Right atrium auricular region (tissue), 2 donors: ENCODE measurements around the gene APBA1. TPM values are rescaled to one million over a fixed set of nuclear protein-coding genes. Genes with fewer than 3 reads are reported as not detected.

ENCODE experiments used
- DNase-seq: peaks from one replicate; pipeline ENCODE4 v3.0.0-alpha.2; 2019; ENCODE audit warnings: low spot score
- H3K27ac ChIP-seq, 2 donors: fragments of 200-600 bp; sonication (generic); 1 replicate in 1 of 2; 2 replicates in 1 of 2; pipeline ENCODE4 v1.5.1; 2016 to 2019
- H3K27me3 ChIP-seq, 2 donors: fragments of 200-600 bp; sonication (generic); one replicate each; pipeline versions ENCODE4 v1.5.1 to v1.6.0; 2017 to 2019
- H3K36me3 ChIP-seq: fragments of 200-600 bp; sonication (generic); one replicate; pipeline ENCODE4 v1.5.1; 2016
- H3K4me1 ChIP-seq, 2 donors: fragments of 200-600 bp; sonication (generic); one replicate each; pipeline versions ENCODE4 v1.5.1 to v1.6.0; 2017 to 2019
- H3K4me3 ChIP-seq, 2 donors: fragments of 200-600 bp; sonication (generic); 1 replicate in 1 of 2; 2 replicates in 1 of 2; pipeline ENCODE4 v1.5.1; 2017 to 2019; ENCODE audit warnings: mild to moderate bottlenecking in 1 of 2, moderate library complexity in 1 of 2
- H3K9me3 ChIP-seq, 2 donors: fragments of 200-600 bp; sonication (generic); one replicate each; pipeline ENCODE4 v1.5.1; 2019
- total RNA-seq, 2 donors: library from RNA; depleted of rRNA; stranded (reverse); fragments of >200 nt; gene quantifications; one replicate each; pipeline ENCODE4 v1.1.0, GENCODE V29; 2016
- TF ChIP-seq, protein P1 (sequence below), 2 donors: fragments of 200-600 bp; sonication (generic); IDR thresholded peaks; one replicate each; pipeline ENCODE4 v1.5.1; 2019; ENCODE audit warnings: antibody characterized with exemption in 2 of 2

APBA1 gene
- total RNA-seq, 2 donors from 2014 or later = 5.6 to 12.1 TPM

- Histone ChIP-seq H3K27me3 (no peaks in the 10 kb centered on the region), H3K9me3 (no peaks in the 10 kb centered on the region), H3K27ac (no peak overlapping the region), H3K4me3 (no peak overlapping the region), H3K36me3 (no peaks in the 10 kb centered on the region), H3K4me1 (peaks cover 0 to 2% of the 10 kb centered on the region in 2 donors)
- TF ChIP-seq, protein P1, sequence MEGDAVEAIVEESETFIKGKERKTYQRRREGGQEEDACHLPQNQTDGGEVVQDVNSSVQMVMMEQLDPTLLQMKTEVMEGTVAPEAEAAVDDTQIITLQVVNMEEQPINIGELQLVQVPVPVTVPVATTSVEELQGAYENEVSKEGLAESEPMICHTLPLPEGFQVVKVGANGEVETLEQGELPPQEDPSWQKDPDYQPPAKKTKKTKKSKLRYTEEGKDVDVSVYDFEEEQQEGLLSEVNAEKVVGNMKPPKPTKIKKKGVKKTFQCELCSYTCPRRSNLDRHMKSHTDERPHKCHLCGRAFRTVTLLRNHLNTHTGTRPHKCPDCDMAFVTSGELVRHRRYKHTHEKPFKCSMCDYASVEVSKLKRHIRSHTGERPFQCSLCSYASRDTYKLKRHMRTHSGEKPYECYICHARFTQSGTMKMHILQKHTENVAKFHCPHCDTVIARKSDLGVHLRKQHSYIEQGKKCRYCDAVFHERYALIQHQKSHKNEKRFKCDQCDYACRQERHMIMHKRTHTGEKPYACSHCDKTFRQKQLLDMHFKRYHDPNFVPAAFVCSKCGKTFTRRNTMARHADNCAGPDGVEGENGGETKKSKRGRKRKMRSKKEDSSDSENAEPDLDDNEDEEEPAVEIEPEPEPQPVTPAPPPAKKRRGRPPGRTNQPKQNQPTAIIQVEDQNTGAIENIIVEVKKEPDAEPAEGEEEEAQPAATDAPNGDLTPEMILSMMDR (IDR thresholded peaks at IDR 0.05) = peak; percentile 84 to 93
- DNase-seq = no peak
These were observed 122.6 kb downstream of the APBA1 start for GRCh38 chr9:69549310-69550202.

DNA sequence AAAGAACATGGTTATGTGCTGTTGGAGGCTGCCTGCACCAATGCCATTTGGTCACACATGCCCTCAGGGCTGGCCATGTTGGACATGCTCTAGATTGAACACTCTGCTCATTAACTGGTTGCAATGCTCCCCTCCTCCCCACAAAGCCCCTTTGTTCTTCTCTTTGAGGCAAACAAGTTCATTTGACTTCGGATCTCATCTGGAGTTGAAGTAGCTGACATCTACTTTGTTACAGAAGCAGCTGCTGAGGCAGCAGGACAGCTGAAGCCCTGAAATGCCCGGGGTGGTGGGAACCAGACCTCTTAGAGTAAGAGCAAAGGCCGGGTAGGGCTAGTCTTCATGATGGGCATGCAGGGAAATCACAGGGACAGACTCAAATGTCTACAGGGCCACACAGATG is 123.5 kb downstream of the APBA1 start:
- Histone ChIP-seq H3K4me1 (no peaks in the 10 kb centered on the region), H3K4me3 (no peak overlapping the region), H3K27ac (no peak overlapping the region), H3K27me3 (no peaks in the 10 kb centered on the region), H3K9me3 (no peaks in the 10 kb centered on the region), H3K36me3 (no peaks in the 10 kb centered on the region)
- DNase-seq = no peak
- TF ChIP-seq, protein P1 (IDR thresholded peaks at IDR 0.05) = no peak

DNA sequence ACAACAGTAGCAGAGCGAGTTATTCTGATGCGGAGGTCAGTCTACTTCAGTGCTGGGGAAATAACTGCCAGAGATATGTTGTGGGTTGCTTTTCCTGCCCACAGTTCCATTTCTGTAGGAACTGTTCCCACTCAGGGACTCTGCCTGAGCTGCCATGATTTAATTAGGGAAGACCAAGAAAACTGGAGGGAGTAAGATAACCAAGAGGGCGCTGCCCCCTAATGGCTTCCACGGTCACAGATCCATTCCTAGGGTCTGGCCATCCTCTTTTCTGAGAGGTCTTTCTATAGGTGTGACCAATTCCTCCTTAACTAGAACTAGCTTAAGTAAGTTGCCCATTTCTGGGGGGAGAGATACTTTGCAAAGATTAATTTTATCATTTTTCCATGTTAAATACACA is 125.9 kb downstream of the APBA1 start:
- Histone ChIP-seq H3K27me3 (no peaks in the 10 kb centered on the region), H3K9me3 (no peaks in the 10 kb centered on the region), H3K4me3 (no peak overlapping the region), H3K4me1 (no peaks in the 10 kb centered on the region), H3K36me3 (no peaks in the 10 kb centered on the region), H3K27ac (no peak overlapping the region)
- TF ChIP-seq, protein P1 (IDR thresholded peaks at IDR 0.05) = peak in 1 of 2 donors; percentile 57
- no peak for DNase-seq

GRCh38 chr9:69542942-69543704 is 129.0 kb downstream of the APBA1 start:
- Histone ChIP-seq H3K4me3 (no peak overlapping the region), H3K27ac (no peak overlapping the region), H3K9me3 (no peaks in the 10 kb centered on the region), H3K36me3 (no peaks in the 10 kb centered on the region), H3K27me3 (no peaks in the 10 kb centered on the region), H3K4me1 (no peaks in the 10 kb centered on the region)
- TF ChIP-seq, protein P1 (IDR thresholded peaks at IDR 0.05) = no peak
- DNase-seq = no peak

GRCh38 chr9:69542058-69542457 is 130.1 kb downstream of the APBA1 start:
- Histone ChIP-seq H3K36me3 (no peaks in the 10 kb centered on the region), H3K27me3 (no peaks in the 10 kb centered on the region), H3K4me1 (no peaks in the 10 kb centered on the region), H3K4me3 (no peak overlapping the region), H3K9me3 (no peaks in the 10 kb centered on the region), H3K27ac (no peak overlapping the region)
- no peak for DNase-seq
- TF ChIP-seq, protein P1 (IDR thresholded peaks at IDR 0.05) = no peak
